HG03060 (cell line): ENCODE results near the gene ACAN.

Source experiments
- ATAC-seq: cut with Tn5 transposase; IDR thresholded peaks from one replicate; pipeline ENCODE4 v1.9.1; 2021; ENCODE audit warnings: low read depth, moderate number of reproducible peaks; ENCODE audit not compliant: unreplicated experiment

Gene ACAN

DNA sequence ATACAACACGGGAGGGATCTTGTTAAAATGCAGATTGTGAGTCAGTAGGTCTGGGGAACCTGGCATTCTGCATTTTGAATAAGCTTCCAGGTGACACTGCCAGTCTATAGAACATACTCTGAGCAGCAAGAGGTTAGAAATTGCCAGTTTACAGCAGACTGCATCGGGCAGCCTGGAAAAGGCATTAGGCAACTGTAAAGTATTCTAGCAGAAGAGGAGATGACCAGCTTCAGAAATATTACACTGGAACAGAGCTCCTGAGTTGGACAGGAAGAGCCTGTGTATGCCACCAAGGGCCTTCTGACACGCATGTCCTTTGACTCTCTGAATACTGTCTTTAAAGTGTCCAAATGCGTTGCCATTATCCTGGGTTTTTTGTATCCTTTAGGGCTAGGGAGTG is 2.5 kb upstream of the ACAN start:
- ATAC-seq: no peak

DNA sequence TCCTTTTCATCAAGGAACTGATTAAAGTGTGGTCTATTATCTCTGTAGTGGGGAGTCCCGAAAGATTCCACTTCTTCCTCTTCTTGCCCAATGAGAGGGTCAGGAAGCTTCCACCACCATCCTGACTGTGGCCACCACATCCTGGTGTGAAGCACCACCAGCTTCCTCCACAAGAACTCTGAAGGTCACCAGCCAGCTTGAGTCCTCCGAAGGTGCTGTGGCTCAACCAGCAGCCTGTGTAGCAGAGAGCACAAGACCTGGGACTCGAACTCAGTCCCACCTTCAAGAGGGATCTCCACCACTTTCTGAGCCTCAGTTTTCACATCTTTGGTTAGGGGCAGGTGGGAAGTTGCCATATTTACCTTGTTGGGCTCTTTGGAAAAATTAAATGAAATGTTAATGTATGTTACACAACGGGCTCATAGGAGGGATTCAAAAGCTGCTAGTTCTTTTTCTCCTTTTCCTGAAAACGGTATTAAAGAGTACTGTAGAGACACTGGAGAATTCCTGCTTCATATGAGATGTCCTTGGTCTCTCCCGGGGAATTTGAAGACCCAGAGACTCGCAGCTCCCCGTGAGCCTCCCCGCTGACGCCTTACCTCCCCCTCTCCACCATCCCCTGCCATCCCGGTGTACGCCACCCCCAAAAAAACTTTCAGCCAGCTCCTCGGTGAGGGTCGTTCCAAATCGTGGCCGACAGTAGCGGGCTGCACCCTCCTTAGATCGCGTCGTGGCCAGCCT is 816 bp upstream of the ACAN start:
- no peak for ATAC-seq

DNA sequence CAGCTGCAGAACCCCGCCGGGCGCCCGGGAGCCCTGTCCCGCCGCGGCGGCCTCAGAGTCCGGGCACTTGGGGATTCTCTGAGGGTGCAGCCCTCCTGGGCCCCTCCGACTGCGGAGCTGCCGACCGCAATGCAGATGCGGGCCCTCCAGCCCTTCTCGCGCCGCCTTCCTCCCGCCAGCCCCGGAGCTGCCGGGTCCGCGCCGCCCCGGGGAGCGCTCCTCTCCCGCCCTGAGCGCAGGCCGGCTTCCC is 320 bp upstream of the ACAN start:
- ATAC-seq: no peak

DNA sequence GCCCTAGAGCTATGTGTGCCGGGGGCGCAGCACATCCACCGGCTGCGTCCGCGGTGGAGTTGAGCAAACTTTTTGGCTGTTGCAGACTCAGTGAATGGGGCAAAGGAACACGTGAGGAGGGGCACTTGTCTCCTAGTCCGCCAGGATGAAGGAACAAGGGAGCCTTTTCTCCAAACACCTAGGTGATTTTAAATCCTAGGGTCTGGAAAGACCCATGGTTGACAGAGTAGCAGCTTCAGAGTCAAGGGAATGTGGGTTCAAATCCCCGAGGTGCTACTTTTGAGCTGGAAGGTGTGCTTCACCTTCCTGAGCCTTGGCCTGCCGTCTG is 648 bp downstream of the ACAN start:
- no peak for ATAC-seq

DNA sequence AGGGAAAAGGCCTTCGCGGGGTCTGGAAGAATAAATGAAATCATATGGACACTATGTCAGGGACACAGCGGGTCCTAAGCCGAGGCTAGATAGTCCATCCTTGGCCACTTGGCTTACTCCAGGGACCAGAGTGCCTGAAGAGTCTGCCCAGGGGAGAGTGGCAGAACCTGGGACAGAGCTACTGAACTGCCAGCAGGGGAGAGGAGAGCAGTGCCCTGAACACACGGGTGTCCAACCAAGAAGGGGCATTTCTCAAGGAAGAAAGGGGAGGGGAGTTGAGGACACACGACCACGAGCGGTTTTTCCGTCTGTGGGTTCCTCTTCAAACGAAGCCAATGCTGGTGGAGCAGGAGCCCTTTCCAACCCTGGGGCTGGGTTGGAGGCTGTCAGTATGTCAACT is 1.0 kb downstream of the ACAN start:
- no peak for ATAC-seq

DNA sequence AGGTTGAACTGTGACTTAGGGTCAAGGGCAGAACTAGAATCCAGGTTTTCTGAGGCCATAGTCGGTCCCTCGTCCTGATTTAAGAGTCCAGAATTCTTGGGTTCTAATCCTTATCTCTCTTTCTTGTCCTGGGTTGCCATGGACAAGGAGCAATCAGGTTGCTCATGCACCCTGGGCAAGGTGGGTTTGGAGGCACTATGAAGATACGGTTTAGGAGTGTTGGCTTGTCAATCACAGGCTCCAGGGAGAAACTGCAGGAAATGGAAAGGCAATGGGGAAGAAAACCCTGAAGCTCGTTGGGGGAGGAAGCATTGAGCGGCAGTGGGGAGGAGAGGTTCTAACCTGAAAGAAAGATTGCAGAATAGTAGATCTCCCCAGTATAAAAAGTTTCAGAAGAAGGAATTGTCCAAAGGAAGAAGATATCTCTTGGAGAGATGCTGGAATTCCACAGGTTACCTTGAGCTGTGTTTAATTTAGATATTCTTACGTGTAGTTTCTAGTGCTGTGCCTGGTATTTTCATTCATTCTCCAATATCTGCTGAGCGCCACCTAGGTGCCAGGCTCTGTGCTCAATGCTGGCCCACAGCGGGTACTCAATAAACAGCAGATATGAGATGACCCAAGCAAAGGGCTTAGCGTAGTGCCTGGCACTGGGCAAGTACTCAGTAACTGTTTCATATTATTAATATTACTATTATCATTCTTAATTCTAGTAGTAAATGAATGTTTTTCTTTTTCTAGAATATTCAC is 2.0 kb downstream of the ACAN start:
- no peak for ATAC-seq

DNA sequence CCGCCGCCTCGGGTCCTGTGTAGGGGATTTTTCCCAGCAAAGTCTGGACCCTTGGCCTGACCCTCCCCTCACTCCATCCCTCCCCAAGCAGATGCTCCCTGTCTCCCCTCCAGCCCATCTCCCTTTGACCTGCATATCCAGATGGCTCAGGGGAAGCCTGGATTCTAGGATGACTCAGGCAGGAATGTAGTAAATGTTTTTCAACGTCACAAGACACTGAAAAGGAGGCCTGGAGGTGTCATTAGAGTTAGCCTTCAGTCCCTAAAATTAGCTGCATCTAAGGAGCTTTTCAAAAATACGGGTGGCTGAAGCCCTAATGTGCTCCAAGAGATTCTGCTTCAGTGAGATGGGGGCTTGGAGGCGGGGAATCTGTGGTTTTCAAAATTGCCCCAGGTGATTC is 7.2 kb downstream of the ACAN start:
- ATAC-seq: no peak

DNA sequence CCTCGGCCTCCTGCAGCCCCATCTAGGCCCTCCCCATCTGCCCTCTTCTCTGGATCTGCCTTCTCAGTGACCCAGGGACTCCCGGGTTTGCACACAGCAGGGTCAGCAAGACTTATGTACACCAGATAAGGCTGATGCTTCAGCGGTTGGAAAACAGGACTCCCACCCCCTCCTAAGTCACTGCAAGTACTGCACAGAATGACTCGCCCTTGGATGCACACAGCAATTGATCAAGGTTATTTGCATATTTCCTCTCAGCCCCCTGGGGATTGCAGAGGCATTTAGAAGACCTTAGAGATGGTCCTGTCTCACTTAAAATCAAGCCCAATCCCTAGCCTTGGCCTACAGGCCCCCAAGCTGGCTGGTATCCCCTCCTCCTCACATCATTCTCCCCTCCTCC is 8.9 kb downstream of the ACAN start:
- ATAC-seq: no peak

DNA sequence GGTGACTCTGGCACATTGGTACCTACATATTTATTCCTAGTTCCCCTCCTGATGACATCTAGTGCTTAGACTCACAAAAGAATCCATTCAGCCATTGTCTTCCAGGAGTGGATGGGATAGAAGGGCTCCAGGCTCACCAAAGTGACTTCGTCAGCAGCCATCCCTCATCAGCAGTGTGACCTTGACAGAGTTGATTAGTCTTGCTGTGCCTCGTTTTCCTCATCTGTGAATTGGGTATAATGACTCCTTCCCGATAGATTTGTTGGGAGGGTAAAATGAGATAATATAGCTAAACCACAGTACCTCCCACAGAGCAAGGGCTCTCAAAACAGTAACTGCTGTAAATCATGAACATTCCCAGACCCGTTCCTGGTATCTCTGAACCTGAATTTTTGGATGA is 10.7 kb downstream of the ACAN start:
- ATAC-seq: no peak

DNA sequence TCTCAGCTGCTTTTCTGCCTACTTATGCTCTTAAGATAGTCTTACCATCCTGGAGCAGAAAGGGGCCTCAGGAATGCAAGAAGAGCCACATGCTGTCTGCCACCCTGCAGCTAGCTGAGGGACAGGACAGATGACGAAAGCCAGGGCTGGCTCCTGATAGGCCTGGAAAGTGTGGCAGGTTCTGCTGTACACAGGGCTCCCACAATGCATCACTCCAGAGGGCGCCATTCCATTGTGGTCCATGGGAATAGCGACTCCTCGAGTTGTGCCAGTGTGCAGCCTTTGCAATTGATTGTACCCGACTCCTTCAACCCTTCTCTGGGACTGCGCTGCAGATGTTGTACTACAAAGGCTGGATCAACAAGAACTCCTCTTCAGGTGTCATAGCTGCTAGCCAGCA is 11.2 kb downstream of the ACAN start:
- no peak for ATAC-seq

DNA sequence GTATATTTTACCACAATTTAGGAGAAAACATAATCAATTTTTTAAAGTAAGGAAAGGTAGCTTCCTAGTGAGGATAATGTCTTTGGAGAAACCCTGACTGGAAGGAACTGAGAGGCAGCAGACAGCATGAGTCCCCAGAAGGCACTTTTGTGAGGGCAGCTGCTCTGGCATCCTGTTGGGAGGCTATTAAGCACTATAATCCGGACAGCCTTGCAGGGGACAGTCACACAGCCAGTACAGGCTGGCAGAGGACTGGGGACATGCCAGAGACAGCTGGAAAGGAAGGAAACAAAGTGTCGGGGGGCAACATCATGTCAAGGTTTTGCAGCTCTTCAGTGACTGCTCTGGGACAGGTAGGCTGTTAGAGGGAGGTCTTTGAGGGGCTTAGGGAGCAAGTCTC is 15.7 kb downstream of the ACAN start:
- ATAC-seq: no peak

DNA sequence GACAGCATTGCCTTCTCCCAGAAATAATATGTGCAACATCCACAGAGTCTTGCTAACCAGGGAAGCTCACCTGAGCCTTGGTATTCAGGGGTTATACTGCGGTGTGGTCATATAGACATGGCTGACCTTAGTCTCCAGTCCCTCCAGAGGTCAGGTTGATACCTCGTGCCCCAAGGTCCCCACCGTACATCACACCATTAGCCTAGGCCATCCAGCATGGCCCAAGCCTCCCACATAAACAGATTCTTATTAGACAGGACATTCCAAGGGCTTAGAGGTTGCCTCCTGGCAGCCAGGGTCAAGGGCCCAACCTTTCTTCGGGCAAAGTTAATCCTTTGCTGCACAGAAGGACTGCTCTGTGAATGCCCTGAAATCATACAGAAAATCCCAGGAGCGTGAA is 18.8 kb downstream of the ACAN start:
- ATAC-seq: no peak

DNA sequence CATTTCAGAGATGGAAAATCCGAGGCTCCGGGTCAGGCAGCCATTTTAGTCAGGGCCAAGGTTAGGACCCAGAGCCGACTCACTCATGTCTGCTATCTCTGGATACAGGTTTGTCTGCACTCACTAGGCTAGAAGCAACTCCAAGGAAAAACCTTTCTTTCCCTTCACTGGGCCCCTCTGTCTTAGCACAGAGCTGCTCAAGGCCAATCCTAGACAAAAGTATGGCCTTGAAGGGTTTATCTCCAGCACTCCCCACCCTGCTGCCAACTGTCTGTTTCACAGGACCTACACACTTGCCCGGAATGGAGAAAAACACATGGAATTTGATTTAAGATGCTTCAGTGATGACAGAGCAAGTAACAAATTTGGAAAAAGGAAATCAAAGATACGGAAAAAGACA is 25.6 kb downstream of the ACAN start:
- ATAC-seq: no peak

DNA sequence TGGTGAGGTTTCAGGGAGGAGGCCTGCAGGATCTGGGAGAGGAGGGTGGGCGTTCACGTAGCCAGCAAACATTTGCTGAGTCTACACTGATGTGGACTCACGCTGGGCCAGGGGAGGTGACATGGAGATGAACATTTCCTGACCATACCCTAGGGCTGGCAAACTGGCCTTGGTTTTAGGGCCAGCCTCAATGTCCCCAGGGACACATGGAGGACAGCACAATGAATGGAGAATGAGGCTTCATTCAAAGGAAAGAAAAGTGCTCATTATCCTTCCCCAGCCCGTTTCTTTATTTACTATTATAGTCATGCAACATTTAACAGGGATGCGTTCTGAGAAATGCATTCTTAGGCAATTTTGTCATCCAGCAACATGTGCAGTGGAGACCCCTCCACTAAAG is 26.8 kb downstream of the ACAN start:
- no peak for ATAC-seq

DNA sequence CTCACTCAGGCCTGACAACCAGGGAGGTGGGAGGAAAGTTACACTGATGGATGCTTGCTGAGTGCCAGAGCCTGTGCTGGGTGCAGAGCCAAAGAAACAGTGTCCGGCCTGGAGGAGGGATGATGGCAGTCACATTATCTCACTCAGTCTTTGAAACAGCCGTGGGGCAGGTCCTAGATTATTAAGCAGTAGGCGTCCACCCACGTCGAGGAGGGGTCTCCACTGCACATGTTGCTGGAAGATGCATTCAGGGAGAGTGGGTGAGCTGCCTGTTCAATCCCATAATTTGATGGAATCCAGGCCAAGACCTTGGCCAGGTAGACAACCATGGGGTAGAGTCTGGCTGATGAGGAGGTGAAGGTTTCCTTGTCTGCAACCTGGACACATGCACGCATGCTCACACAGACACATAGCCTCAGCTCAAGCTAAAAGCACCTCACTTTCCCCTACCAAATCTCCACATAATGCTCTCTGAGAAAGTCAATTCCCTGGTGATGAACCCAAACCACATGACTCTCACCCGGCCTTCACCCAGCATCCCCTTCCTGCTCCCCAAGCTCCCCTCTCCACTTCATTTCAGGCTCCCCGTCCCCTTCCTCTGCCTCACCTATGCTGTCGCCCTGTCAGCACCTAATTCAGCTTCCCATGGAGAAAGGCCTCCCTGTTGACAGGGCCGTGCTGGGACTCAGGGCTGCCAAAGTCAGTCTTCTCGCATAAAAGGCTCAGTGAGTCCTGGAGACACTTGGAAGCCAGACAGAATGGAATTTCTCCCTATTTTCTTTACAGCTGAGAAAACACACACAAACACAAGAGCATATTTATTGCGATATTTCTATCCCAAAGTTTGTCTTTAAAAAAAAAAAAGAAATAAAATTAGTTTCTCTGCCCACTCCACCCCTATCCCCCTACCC is 29.8 kb downstream of the ACAN start:
- no peak for ATAC-seq

DNA sequence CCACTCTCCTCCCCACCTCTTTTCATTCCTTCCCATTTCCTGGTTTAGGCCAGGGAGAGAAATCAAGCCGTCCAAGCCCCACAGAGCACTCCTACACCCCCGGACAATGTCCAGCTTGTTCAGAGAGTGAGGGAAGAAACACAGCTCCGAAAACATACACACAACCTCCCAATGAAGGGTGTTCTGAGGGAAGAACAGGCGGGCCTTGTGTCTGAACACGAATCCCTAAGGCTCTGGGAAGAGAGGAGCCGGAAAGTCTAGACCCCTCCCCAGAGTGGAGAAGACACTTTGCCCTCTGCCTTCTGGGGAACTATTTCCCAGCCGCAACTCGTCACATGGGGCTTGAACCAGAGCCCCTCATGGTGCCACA is 30.5 kb downstream of the ACAN start:
- ATAC-seq: no peak

DNA sequence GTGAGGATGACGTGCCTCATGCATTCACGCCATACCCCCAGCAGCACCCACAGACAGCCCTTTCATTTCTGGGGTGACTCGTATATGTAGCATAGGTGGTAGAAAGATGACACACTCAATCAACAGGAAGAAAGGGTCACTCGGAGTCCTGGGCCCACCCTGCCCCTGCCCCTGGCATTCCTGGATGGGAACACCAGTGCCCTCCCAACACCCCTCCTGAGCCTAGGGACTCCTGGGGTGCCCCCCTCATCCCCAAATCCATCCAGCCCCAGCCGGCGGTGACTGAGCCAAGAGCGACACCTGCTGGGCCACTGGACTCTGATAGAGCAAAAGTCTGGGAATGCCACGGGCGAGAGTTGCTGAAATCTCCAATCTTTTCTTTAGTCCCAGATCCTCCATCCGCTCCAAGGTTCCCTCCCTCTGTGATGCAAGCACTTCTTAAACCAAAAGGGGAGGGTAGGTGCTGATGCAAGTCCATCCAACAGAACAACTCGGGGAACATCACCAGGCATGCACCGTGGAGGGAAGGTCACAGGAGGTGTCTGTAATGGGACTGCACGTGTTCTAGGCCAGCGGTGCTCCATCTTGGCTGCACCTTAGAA is 31.1 kb downstream of the ACAN start:
- no peak for ATAC-seq

DNA sequence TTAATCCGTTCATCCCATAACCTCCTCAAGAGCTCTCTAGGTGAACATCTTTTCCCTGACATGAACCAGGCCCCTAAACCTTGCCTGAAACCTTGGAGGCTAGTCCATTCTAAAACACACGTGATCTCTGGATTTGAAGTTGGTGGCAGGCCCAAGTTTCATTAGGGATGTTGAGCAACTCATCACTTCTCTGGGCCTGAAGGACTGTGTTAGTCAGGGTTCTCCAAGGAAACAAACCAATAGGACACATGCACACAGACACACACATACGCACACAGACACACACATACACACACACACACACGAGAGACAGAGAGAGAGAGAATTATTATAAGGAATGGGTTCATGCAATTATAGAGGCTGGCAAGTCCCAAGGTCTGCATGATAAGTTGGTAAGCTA is 31.9 kb downstream of the ACAN start:
- no peak for ATAC-seq

DNA sequence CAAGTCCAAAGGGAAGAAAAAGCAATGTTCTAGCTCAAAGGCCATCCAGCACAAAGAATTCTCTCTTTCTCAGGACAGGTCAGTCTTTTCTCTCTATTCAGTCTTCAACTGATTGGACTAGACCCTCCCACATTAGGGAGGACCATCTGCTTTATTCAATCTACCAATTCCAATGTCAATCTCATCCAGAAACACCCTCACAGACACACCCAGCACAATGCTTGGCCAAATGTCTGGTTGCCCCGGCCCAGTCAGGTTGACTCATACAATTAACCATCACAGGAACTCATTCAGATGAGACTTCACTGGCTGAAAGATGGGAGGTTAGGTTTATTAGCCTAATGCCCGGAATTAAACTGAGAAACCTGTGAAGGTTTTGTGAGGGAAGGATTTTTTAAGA is 32.4 kb downstream of the ACAN start:
- ATAC-seq: no peak

DNA sequence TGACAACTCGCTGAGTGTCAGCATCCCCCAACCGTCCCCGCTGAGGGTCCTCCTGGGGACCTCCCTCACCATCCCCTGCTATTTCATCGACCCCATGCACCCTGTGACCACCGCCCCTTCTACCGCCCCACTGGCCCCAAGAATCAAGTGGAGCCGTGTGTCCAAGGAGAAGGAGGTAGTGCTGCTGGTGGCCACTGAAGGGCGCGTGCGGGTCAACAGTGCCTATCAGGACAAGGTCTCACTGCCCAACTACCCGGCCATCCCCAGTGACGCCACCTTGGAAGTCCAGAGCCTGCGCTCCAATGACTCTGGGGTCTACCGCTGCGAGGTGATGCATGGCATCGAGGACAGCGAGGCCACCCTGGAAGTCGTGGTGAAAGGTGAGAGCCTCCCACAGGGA is 35.4 kb downstream of the ACAN start:
- no peak for ATAC-seq

DNA sequence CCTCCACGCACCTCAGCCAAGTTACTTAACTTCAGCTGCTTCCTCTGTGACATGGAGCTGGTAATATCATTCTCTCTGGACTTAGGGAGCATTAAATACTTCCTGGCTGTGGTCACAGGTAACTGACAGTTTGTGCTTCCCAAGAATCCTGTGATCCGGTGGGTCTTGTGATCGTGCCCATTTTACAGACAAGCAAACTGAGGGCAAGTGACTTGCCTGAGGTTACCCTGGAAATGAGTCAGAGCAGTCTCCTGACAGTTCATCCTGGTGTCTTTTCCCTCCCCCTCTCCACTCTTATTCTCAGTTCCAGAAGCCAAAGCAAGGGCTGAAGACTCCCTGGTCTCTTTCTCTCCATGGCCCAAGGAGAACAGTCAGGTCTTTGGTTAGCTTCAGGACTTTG is 35.9 kb downstream of the ACAN start:
- ATAC-seq: no peak
